HG02678 (cell line): ENCODE measurements around the gene NYNRIN.
"Not testable (repeated sequence)": the region's sequence is repeated elsewhere in the genome, so short reads cannot be mapped to it uniquely, and the experiment has no call there.

ENCODE experiments used
- ATAC-seq: cut with Tn5 transposase; IDR thresholded peaks from one replicate; pipeline ENCODE4 v1.9.1; 2021; ENCODE audit warnings: mild to moderate bottlenecking, moderate library complexity; ENCODE audit not compliant: unreplicated experiment

The NYNRIN gene

GRCh38 chr14:24442240-24443052 lies 43.6 kb downstream of the NYNRIN start, which contains the start of gene SDR39U1:
TSS of gene SDR39U1 (minus strand) at chr14:24442776. CDS start at chr14:24442769, 7 bp downstream.
- ATAC-seq = peak; percentile 91

GRCh38 chr14:24443053-24443665 lies 44.4 kb downstream of the NYNRIN start:
- no peak for ATAC-seq

DNA sequence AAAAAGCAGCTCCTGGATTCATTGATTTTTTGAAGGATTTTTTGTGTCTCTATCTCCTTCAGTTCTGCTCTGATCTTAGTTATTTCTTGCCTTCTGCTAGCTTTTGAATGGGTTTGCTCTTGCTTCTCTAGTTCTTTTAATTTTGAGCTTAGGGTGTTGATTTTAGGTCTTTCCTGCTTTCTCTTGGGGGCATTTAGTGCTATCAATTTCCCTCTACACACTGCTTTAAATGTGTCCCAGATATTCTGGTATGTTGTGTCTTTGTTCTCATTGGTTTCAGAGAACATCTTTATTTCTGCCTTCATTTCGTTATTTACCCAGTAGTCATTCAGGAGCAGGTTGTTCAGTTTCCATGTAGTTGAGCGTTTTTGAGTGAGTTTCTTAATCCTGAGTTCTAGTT lies 52.0 kb downstream of the NYNRIN start:
- not testable (repeated sequence) for ATAC-seq

DNA sequence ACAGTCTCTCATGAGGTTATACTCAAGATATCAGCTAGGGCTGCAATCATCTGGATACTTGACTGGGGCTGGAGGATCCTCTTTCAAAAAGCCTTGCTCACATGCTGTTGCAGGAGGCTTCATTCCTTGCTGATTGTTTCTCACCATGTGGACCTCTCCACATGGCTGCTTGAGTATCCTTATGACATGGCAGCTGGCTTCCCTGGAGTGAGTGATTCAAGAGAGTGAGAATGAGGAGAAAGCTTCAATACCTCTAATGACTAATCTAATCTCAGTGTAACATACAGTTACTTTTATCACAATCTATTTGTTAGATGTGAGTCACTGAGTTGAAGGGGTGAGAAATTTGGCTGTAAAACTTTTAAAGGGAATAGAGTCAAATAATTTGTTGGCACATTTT lies 58.2 kb downstream of the NYNRIN start:
- no peak for ATAC-seq

DNA sequence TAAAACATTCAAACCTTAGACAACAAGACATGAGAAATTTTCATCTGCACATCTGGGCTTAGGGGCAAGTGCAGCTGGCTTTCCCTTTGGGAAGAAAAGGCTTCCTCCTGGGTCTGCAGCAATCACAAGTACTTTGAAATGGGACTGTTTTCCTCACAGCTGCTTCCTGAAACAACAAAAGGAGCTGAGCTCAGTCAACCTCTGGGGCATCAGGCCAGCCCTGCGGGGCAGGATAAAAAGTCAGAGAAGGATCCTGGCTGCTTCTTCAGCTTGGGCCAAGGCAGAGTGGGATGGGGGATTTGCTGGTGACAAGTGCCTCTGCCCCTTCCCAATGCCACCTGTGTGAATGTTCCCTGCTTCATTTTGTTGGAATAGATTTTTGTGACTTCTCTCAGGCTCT lies 59.9 kb downstream of the NYNRIN start:
- ATAC-seq = no peak

DNA sequence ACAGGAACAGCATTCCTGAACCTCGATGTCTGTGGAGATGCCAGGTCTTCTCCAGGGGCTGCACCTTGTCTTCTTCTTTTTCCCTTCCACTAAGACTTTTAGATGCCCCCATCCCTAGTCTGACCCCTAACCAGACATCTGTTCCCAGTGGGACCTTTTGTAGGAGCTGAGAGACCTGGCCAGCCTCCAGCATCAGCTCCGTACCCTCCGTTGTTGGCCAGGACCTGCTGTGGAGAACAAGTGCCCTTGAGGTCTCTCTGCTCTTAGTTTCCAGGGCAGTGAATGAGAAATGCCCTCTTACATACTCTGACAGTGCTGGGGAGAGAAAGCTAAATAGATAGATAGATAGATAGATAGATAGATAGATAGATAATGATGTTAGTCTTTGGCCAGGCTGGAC lies 60.5 kb downstream of the NYNRIN start:
- no peak for ATAC-seq

GRCh38 chr14:24461336-24461735 lies 62.5 kb downstream of the NYNRIN start:
- ATAC-seq = no peak

- ATAC-seq = no peak
Measured at GRCh38 chr14:24463017-24463883, 64.4 kb downstream of the NYNRIN start.

GRCh38 chr14:24463884-24464785 lies 65.3 kb downstream of the NYNRIN start:
- no peak for ATAC-seq

- no peak for ATAC-seq
Measured at GRCh38 chr14:24465368-24465767, 66.6 kb downstream of the NYNRIN start.

- no peak for ATAC-seq
Measured at GRCh38 chr14:24465805-24466204, 67.0 kb downstream of the NYNRIN start.
